Bronchial epithelial cell (primary cell): Measurements from ENCODE around the gene THAP3. TPM values are rescaled to one million over a fixed set of nuclear protein-coding genes. Genes with fewer than 3 reads are reported as not detected.

Experiments used
- DNase-seq: peaks from one replicate; pipeline ENCODE4 v3.0.0-alpha.2; 2010; ENCODE audit warnings: low read depth
- FAIRE-seq: peaks from 2 replicates; lab custom pipeline; 2011; peaks lifted over from hg19 to GRCh38; lab: Jason Lieb, UNC
- H3K27me3 ChIP-seq: 2 replicates; pipeline ENCODE4 v1.5.1; 2011; ENCODE audit warnings: low read length; ENCODE audit not compliant: control insufficient read depth, insufficient read depth
- H3K36me3 ChIP-seq: 2 replicates; pipeline ENCODE4 v1.5.1; 2011; ENCODE audit warnings: low read length; ENCODE audit not compliant: control insufficient read depth, insufficient read depth
- H3K4me3 ChIP-seq: 2 replicates; pipeline ENCODE4 v1.5.1; 2011; ENCODE audit warnings: mild to moderate bottlenecking, low read depth, low read length, control low read depth
- total RNA-seq: library from RNA; depleted of rRNA; stranded (reverse); fragments of >200 nt; gene quantifications from 2 replicates; pipeline ENCODE4 v1.2.1, GENCODE V29; 2014
- TF ChIP-seq, protein P1 (sequence below): IDR thresholded peaks from 2 replicates; pipeline ENCODE4 v1.5.1; 2011; ENCODE audit warnings: mild to moderate bottlenecking, moderate library complexity, low read length, control low read depth, inconsistent platforms; ENCODE audit not compliant: insufficient read depth, severe bottlenecking

THAP3 gene
- total RNA-seq, 1 donor from 2014 or later: 24.0 TPM

DNA sequence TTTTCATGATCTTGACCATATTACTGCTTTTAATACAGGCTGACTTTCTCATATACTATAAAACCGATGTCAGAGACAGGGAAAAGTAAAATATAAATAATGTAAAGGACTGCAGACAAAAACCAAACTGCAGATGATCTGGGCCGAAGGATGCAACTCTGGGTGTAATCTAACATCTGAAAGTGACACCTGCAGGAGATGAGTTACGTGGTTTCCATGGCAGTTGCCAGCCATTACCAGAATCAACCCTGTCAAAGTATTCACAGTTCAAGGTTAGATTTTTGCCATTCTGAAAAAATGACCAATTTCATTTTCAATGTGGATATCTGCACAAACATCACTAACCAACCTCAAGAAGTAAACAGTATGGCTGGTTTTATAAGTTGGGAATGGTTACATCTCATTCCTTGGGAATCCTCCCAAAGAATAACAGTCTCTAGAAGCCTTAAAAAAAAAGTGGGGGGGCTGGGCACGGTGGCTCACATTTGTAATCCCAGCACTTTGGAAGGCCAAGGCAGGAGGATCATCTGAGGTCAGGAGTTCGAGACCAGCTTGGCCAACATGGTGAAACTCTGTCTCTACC, 49.2 kb downstream of the THAP3 start:
- H3K36me3 ChIP-seq: peaks cover 6% of the 10 kb centered on the region
- TF ChIP-seq, protein P1, sequence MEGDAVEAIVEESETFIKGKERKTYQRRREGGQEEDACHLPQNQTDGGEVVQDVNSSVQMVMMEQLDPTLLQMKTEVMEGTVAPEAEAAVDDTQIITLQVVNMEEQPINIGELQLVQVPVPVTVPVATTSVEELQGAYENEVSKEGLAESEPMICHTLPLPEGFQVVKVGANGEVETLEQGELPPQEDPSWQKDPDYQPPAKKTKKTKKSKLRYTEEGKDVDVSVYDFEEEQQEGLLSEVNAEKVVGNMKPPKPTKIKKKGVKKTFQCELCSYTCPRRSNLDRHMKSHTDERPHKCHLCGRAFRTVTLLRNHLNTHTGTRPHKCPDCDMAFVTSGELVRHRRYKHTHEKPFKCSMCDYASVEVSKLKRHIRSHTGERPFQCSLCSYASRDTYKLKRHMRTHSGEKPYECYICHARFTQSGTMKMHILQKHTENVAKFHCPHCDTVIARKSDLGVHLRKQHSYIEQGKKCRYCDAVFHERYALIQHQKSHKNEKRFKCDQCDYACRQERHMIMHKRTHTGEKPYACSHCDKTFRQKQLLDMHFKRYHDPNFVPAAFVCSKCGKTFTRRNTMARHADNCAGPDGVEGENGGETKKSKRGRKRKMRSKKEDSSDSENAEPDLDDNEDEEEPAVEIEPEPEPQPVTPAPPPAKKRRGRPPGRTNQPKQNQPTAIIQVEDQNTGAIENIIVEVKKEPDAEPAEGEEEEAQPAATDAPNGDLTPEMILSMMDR: no peak
- FAIRE-seq (no peak), DNase-seq (no peak)
- no peaks in the 10 kb centered on the region for H3K27me3 ChIP-seq
- no peak overlapping the region for H3K4me3 ChIP-seq

DNA sequence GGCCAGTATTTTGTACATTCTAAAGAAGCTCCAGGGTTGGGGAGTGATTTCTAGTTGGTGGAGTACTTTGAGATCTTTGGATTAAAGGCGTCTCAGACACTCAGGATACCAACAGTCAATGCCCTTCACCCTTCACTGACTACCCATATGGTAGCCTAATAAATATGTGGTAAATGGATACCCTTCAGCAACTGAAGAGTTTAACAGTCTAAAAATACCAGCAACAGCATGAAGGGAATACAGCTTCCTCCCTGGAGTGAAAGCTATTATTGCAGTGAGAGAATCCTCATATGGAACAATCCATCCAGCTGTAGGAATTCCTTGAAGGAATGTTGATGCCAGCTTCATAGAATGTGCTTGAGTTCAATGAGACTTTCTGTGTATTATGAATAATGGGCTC, 50.1 kb downstream of the THAP3 start:
- Histone ChIP-seq H3K4me3 (no peak overlapping the region), H3K27me3 (no peaks in the 10 kb centered on the region), H3K36me3 (peaks cover 9% of the 10 kb centered on the region)
- DNase-seq: no peak
- FAIRE-seq: no peak
- TF ChIP-seq, protein P1: no peak

DNA sequence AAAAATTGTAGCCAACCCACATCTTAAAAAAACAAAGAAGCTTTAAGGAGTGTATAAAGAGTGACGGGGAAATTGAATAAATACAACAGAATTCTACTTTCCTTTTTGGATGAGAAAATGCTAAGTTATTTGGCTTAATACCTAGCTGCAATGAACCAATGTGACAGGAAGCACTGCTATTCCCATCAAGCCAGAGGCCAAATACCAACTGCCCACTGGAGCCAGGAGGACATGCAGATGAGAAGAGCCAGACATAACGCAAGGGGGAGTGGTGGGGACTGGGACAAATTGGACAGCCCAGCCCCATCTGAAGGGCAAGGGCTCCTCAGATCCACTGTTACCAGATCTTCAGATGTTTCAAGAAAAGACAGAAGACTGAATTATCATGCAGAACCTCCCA, 51.3 kb downstream of the THAP3 start:
- Histone ChIP-seq H3K4me3 (no peak overlapping the region), H3K36me3 (peaks cover 9% of the 10 kb centered on the region), H3K27me3 (no peaks in the 10 kb centered on the region)
- DNase-seq: no peak
- no peak for FAIRE-seq
- TF ChIP-seq, protein P1: no peak

Other genes starting within 250 kb of the THAP3 start
- 88.1 and 89.8 TPM in 2 replicates for gene ACOT7, start 231.1 kb upstream of the THAP3 start, total RNA-seq
- gene HES2, start 204.9 kb upstream of the THAP3 start, total RNA-seq: 98.1 and 116 TPM in 2 replicates
- gene ESPN, start 200.1 kb upstream of the THAP3 start, total RNA-seq: 4.5 and 8.4 TPM in 2 replicates
- 20.5 and 30.3 TPM in 2 replicates for gene TNFRSF25, start 158.7 kb upstream of the THAP3 start, total RNA-seq
- 42.9 and 45.2 TPM in 2 replicates for gene PLEKHG5, start 133.2 kb upstream of the THAP3 start, total RNA-seq
- 12.3 and 14.2 TPM in 2 replicates for gene NOL9, start 70.4 kb upstream of the THAP3 start, total RNA-seq
- gene TAS1R1, start 69.6 kb upstream of the THAP3 start, total RNA-seq: not detected in 2 replicates
- gene ZBTB48, start 44.9 kb upstream of the THAP3 start, total RNA-seq: 18.7 and 19.7 TPM in 2 replicates
- gene KLHL21, start 22.0 kb upstream of the THAP3 start, total RNA-seq: 30.2 and 38.7 TPM in 2 replicates
- 6.1 and 9.9 TPM in 2 replicates for gene PHF13, start 11.1 kb upstream of the THAP3 start, total RNA-seq
- gene DNAJC11, start 76.9 kb downstream of the THAP3 start, total RNA-seq: 17.9 and 31.1 TPM in 2 replicates
- 62.3 and 68.2 TPM in 2 replicates for gene CAMTA1, start 160.6 kb downstream of the THAP3 start, total RNA-seq